DOHH2 (cell line): ENCODE results near the gene KRTAP5-7.
"Not testable (repeated sequence)": the region's sequence is repeated elsewhere in the genome, so short reads cannot be mapped to it uniquely, and the experiment has no call there.

Experiments used
- CTCF ChIP-seq: fragments of 200-600 bp; sonication (generic); IDR thresholded peaks from one replicate; pipeline ENCODE4 v1.5.1; 2014; ENCODE audit warnings: antibody characterized with exemption, mild to moderate bottlenecking, low read depth, low read length; ENCODE audit not compliant: poor library complexity, severe bottlenecking
- EZH2phosphoT487 ChIP-seq: fragments of 200-600 bp; sonication (generic); IDR thresholded peaks from 2 replicates; pipeline ENCODE4 v1.6.1; 2017; ENCODE audit warnings: borderline replicate concordance, mild to moderate bottlenecking, antibody characterized with exemption, low read length, moderate library complexity, mixed read lengths

DNA sequence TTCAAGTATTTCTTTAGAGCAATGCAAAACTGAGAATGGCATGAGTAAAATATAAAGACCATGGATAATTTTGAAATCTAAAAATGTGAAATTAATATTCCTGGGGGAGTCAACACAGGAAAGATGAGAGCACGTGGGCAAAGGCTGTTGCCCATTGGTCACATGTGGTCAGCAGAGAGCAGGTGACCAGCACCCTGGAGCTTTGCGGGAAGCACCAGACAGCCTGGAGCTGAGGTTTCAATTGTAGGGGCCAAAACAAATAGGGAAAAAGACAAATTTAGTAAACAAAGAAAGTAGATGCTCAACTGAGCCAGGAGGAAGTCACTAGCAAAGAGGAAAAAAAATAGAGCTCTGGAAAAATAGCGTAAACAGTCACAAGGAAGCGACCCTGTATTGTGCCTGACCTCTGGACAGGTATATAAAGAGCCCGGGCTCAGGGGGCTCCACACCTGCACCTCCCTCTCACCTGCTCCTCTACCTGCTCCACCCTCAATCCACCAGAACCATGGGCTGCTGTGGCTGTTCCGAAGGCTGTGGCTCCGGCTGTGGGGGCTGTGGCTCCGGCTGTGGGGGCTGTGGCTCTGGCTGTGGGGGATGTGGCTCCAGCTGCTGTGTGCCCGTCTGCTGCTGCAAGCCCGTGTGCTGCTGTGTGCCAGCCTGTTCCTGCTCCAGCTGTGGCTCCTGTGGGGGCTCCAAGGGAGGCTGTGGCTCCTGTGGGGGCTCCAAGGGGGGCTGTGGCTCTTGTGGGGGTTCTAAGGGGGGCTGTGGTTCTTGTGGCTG lies at the start of gene KRTAP5-7:
- TF ChIP-seq CTCF, EZH2phosphoT487: not testable (repeated sequence)
